Fibroblast of lung (primary cell): Measurements from ENCODE around the gene DDOST. TPM values are rescaled to one million over a fixed set of nuclear protein-coding genes. Genes with fewer than 3 reads are reported as not detected.

ENCODE experiments used
- DNase-seq, 2 donors: peaks; one replicate each; pipeline versions ENCODE4 v3.0.0 to v3.0.0-alpha.2; 2010; ENCODE audit warnings: low read depth in 2 of 2
- H2AFZ ChIP-seq: 2 replicates; pipeline ENCODE4 v1.5.1; 2012; ENCODE audit warnings: low read length, control low read depth, inconsistent platforms
- H3K27ac ChIP-seq: 2 replicates; pipeline ENCODE4 v1.5.1; 2011; ENCODE audit warnings: low read length, control low read depth; ENCODE audit not compliant: insufficient read depth
- H3K27me3 ChIP-seq: 2 replicates; pipeline ENCODE4 v1.5.1; 2011; ENCODE audit warnings: mild to moderate bottlenecking, low read length; ENCODE audit not compliant: control insufficient read depth, insufficient read depth
- H3K36me3 ChIP-seq: 2 replicates; pipeline ENCODE4 v1.5.1; 2011; ENCODE audit warnings: low read length; ENCODE audit not compliant: control insufficient read depth, insufficient read depth
- H3K4me1 ChIP-seq: 2 replicates; pipeline ENCODE4 v1.5.1; 2011; ENCODE audit warnings: low read length; ENCODE audit not compliant: control insufficient read depth, insufficient read depth; ENCODE audit errors: extremely low read depth
- H3K4me2 ChIP-seq: 2 replicates; pipeline ENCODE4 v1.5.1; 2011; ENCODE audit warnings: low read length, control low read depth; ENCODE audit not compliant: insufficient read depth; ENCODE audit errors: extremely low read depth
- H3K4me3 ChIP-seq, 4 experiments: fragments of 200-600 bp in 1 of 4; sonication (generic) in 1 of 4; replicated peaks in 1 of 4; 2 replicates each; pipeline ENCODE4 v1.5.1; 2011 to 2016; ENCODE audit warnings: low read length in 4 of 4, low read depth in 3 of 4, mild to moderate bottlenecking in 3 of 4, control low read depth in 2 of 4, inconsistent platforms in 1 of 4, mixed read lengths in 1 of 4; ENCODE audit not compliant: insufficient read depth in 1 of 4; ENCODE audit errors: control extremely low read depth in 1 of 4
- H3K79me2 ChIP-seq: 2 replicates; pipeline ENCODE4 v1.5.1; 2012; ENCODE audit warnings: mild to moderate bottlenecking, low read length, inconsistent platforms; ENCODE audit not compliant: control insufficient read depth, insufficient read depth
- H3K9ac ChIP-seq: 2 replicates; pipeline ENCODE4 v1.5.1; 2011; ENCODE audit warnings: mild to moderate bottlenecking, low read length, control low read depth; ENCODE audit not compliant: insufficient read depth
- H3K9me3 ChIP-seq: 2 replicates; pipeline ENCODE4 v1.5.1; 2012; ENCODE audit warnings: low read depth, low read length; ENCODE audit not compliant: control insufficient read depth, insufficient read depth
- H4K20me1 ChIP-seq: 2 replicates; pipeline ENCODE4 v1.5.1; 2011; ENCODE audit warnings: low read length; ENCODE audit not compliant: control insufficient read depth, insufficient read depth; ENCODE audit errors: extremely low read depth
- EZH2 ChIP-seq: IDR thresholded peaks from 2 replicates; pipeline ENCODE4 v1.5.1; 2012; ENCODE audit warnings: low read length, control low read depth, mild to moderate bottlenecking; ENCODE audit errors: missing control alignments
- polyA plus RNA-seq, 2 donors: library from polyadenylated mRNA; depleted of rRNA in 1 of 2; stranded (reverse) in 1 of 2; unstranded in 1 of 2; fragments of >200 nt; gene quantifications; 2 replicates each; pipeline ENCODE4 v1.2.1, GENCODE V29; 2011 to 2012; ENCODE audit warnings: missing spikeins in 1 of 2
- total RNA-seq: library from RNA; depleted of rRNA; stranded (reverse); fragments of >200 nt; gene quantifications from 2 replicates; pipeline ENCODE4 v1.2.1, GENCODE V29; 2014
- TF ChIP-seq, protein P1 (sequence below), 2 donors: IDR thresholded peaks in 1 of 2; conservative IDR thresholded peaks in 1 of 2; 1 replicate in 1 of 2; 2 replicates in 1 of 2; pipeline ENCODE4 v1.5.1; 2011 to 2012; ENCODE audit warnings: low read length in 2 of 2, control low read depth in 1 of 2, inconsistent platforms in 1 of 2, low read depth in 1 of 2, mild to moderate bottlenecking in 1 of 2

DDOST gene
- total and polyA plus RNA-seq, 2 donors (not counting 1 experiment from before 2014, with no cell fraction given): 319 to 372 TPM

DNA sequence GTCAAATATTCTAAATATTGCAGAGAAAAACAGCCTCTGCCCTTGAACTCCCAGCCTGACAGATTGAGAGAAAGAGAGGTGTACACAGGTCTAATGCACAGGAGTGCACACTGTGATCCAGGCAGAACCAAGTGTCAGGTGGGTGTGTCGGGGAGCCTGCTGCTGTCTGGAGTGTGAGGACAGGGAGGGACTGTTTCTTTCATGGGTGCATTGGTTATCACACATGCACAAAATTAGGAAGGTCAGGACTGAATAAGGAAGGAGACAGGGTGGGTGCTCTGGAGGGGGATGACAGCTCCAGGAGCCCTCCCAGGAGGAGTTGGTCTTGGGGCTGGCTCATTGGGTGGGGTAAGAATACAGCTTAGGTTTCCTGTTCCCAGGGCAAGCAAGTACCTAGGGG lies 41.2 kb downstream of the DDOST start:
- DNase-seq: no peak
- H3K36me3 ChIP-seq: no peaks in the 10 kb centered on the region
- TF ChIP-seq, protein P1, sequence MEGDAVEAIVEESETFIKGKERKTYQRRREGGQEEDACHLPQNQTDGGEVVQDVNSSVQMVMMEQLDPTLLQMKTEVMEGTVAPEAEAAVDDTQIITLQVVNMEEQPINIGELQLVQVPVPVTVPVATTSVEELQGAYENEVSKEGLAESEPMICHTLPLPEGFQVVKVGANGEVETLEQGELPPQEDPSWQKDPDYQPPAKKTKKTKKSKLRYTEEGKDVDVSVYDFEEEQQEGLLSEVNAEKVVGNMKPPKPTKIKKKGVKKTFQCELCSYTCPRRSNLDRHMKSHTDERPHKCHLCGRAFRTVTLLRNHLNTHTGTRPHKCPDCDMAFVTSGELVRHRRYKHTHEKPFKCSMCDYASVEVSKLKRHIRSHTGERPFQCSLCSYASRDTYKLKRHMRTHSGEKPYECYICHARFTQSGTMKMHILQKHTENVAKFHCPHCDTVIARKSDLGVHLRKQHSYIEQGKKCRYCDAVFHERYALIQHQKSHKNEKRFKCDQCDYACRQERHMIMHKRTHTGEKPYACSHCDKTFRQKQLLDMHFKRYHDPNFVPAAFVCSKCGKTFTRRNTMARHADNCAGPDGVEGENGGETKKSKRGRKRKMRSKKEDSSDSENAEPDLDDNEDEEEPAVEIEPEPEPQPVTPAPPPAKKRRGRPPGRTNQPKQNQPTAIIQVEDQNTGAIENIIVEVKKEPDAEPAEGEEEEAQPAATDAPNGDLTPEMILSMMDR (conservative IDR thresholded peaks at IDR 0.05 in 1 of 2, IDR thresholded peaks at IDR 0.05 in 1 of 2; ENCODE audit: low read depth in 1 of 2, low read length in 2 of 2): no peak
- TF ChIP-seq EZH2: no peak
- no peak overlapping the region for H3K4me3 ChIP-seq
- no peak overlapping the region for H2AFZ ChIP-seq
- H3K9ac ChIP-seq: no peak overlapping the region
- no peaks in the 10 kb centered on the region for H3K79me2 ChIP-seq
- no peaks in the 10 kb centered on the region for H3K27me3 ChIP-seq
- no peak overlapping the region for H3K4me2 ChIP-seq
- H3K27ac ChIP-seq: no peak overlapping the region
- no peaks in the 10 kb centered on the region for H4K20me1 ChIP-seq
- H3K4me1 ChIP-seq: no peaks in the 10 kb centered on the region
- H3K9me3 ChIP-seq: no peaks in the 10 kb centered on the region

DNA sequence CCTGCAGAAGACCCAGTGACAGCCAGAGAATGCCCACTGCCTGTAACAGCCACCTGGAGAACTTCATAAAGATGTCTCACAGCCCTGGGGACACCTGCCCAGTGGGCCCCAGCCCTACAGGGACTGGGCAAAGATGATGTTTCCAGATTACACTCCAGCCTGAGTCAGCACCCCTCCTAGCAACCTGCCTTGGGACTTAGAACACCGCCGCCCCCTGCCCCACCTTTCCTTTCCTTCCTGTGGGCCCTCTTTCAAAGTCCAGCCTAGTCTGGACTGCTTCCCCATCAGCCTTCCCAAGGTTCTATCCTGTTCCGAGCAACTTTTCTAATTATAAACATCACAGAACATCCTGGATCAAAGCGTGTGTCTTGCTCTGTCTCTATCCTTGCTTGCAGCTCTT lies 42.6 kb downstream of the DDOST start:
- peaks cover 2% of the 10 kb centered on the region for H3K4me1 ChIP-seq
- DNase-seq: no peak
- H3K4me2 ChIP-seq: no peak overlapping the region
- TF ChIP-seq EZH2: no peak
- TF ChIP-seq, protein P1 (conservative IDR thresholded peaks at IDR 0.05 in 1 of 2, IDR thresholded peaks at IDR 0.05 in 1 of 2; ENCODE audit: low read depth in 1 of 2, low read length in 2 of 2): no peak
- H4K20me1 ChIP-seq: no peaks in the 10 kb centered on the region
- H3K36me3 ChIP-seq: no peaks in the 10 kb centered on the region
- H3K27ac ChIP-seq: no peak overlapping the region
- no peak overlapping the region for H2AFZ ChIP-seq
- no peak overlapping the region for H3K9ac ChIP-seq
- no peaks in the 10 kb centered on the region for H3K79me2 ChIP-seq
- no peaks in the 10 kb centered on the region for H3K27me3 ChIP-seq
- H3K9me3 ChIP-seq: no peaks in the 10 kb centered on the region
- no peak overlapping the region for H3K4me3 ChIP-seq

DNA sequence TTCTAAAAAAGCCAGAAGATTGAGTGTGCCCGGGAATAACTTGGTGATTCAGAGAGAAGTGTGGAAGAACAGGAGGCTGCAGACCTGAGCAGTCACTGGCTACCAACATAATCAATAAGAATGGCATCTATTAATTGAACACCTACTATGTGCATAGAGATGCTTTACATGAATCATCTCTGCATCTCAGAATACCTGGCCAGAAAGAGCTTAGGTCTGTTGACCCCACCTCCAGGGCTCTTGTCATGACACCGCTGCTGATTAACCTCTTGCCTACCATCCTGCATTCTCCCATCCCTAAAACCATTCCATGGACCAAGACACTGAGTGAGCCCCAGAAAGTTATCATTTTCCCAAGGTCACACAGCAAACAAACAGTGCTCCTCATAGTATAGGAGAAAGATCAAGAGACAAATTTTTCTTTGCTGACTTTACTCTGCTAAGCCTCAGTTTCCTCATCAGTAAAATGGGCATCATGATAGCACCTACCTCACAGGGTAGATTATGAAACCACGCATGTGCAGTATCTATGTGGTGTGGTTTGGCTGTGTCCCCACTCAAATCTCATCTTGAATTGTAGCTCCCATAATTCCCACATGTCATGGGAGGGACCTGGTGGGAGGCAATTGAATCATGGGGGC lies 44.2 kb downstream of the DDOST start:
- no peak for TF ChIP-seq EZH2
- TF ChIP-seq, protein P1 (conservative IDR thresholded peaks at IDR 0.05 in 1 of 2, IDR thresholded peaks at IDR 0.05 in 1 of 2; ENCODE audit: low read depth in 1 of 2, low read length in 2 of 2): no peak
- peak overlapping the region; percentile 81 for H3K4me2 ChIP-seq
- no peak for DNase-seq

More for the DNA sequence above, 44.2 kb downstream of the DDOST start:
- Histone ChIP-seq H2AFZ (peak overlapping the region; percentile 80), H4K20me1 (no peaks in the 10 kb centered on the region), H3K4me3 (peak overlapping the region in 2 of 4 experiments; percentile 18 to 20), H3K27ac (peak overlapping the region; percentile 28), H3K9ac (no peak overlapping the region), H3K36me3 (no peaks in the 10 kb centered on the region), H3K4me1 (peaks cover 6% of the 10 kb centered on the region), H3K27me3 (no peaks in the 10 kb centered on the region), H3K9me3 (no peaks in the 10 kb centered on the region), H3K79me2 (no peaks in the 10 kb centered on the region)
